ENCODE measurements around the gene TPCN2.

TPCN2 gene

GRCh38 chr11:69110451-69110850 lies 61.7 kb downstream of the TPCN2 start (continued):
- no peak for TF ChIP-seq TSHZ2 (CRISPR knock-in tag; IDR thresholded peaks at IDR 0.05)
- no peak for TF ChIP-seq CREB5 (CRISPR knock-in tag; IDR thresholded peaks at IDR 0.05; ENCODE audit: low read depth)
- no peak for TF ChIP-seq ZNF565 (CRISPR knock-in tag; conservative IDR thresholded peaks at IDR 0.05; ENCODE audit: low read depth)
- TF ChIP-seq POU6F1 (CRISPR knock-in tag; IDR thresholded peaks at IDR 0.05; ENCODE audit: borderline replicate concordance, low read depth) = no peak
- no peak for TF ChIP-seq ARNTL (CRISPR knock-in tag; IDR thresholded peaks at IDR 0.05; ENCODE audit: borderline replicate concordance, low read depth)
- TF ChIP-seq ZNF8 (CRISPR knock-in tag; IDR thresholded peaks at IDR 0.05) = no peak

GRCh38 chr11:69111624-69112542 lies 63.2 kb downstream of the TPCN2 start:
- TF ChIP-seq ZC3H10 (CRISPR knock-in tag; IDR thresholded peaks at IDR 0.05) (no peak), OSR1 (CRISPR knock-in tag; IDR thresholded peaks at IDR 0.05) (no peak), ZNF565 (CRISPR knock-in tag; conservative IDR thresholded peaks at IDR 0.05; ENCODE audit: low read depth) (no peak), ESRRG (CRISPR knock-in tag; IDR thresholded peaks at IDR 0.05) (no peak), BACH2 (CRISPR knock-in tag; IDR thresholded peaks at IDR 0.05; ENCODE audit: borderline replicate concordance) (no peak), PPARA (CRISPR knock-in tag; IDR thresholded peaks at IDR 0.05; ENCODE audit: borderline replicate concordance) (no peak), GLIS3 (CRISPR knock-in tag; IDR thresholded peaks at IDR 0.05) (no peak), ZFP3 (CRISPR knock-in tag; IDR thresholded peaks at IDR 0.05) (no peak)
- no peak for ATAC-seq

- ATAC-seq = no peak
- TF ChIP-seq OSR1 (CRISPR knock-in tag; IDR thresholded peaks at IDR 0.05) = no peak
- no peak for TF ChIP-seq CREB5 (CRISPR knock-in tag; IDR thresholded peaks at IDR 0.05; ENCODE audit: low read depth)
- TF ChIP-seq BACH2 (CRISPR knock-in tag; IDR thresholded peaks at IDR 0.05; ENCODE audit: borderline replicate concordance) = no peak
- TF ChIP-seq ZNF70 (CRISPR knock-in tag; IDR thresholded peaks at IDR 0.05) = no peak
- no peak for TF ChIP-seq ISL1 (CRISPR knock-in tag; IDR thresholded peaks at IDR 0.05)
- TF ChIP-seq ARNTL (CRISPR knock-in tag; IDR thresholded peaks at IDR 0.05; ENCODE audit: borderline replicate concordance, low read depth) = no peak
- no peak for TF ChIP-seq ZNF565 (CRISPR knock-in tag; conservative IDR thresholded peaks at IDR 0.05; ENCODE audit: low read depth)
- no peak for TF ChIP-seq TOX (CRISPR knock-in tag; IDR thresholded peaks at IDR 0.05; ENCODE audit: borderline replicate concordance)
- no peak for TF ChIP-seq PATZ1 (CRISPR knock-in tag; IDR thresholded peaks at IDR 0.05; ENCODE audit: borderline replicate concordance)
- no peak for TF ChIP-seq ESRRG (CRISPR knock-in tag; IDR thresholded peaks at IDR 0.05)
- no peak for TF ChIP-seq CSDC2 (CRISPR knock-in tag; IDR thresholded peaks at IDR 0.05)
- TF ChIP-seq RARB (CRISPR knock-in tag; IDR thresholded peaks at IDR 0.05) = no peak
Measured at GRCh38 chr11:69113226-69113625, 64.5 kb downstream of the TPCN2 start.
